LNCaP clone FGC (cell line): Measurements from ENCODE around the gene CCHCR1.
"Not testable (repeated sequence)": the region's sequence is repeated elsewhere in the genome, so short reads cannot be mapped to it uniquely, and the experiment has no call there.

Experiments used
- DNase-seq: peaks from one replicate; pipeline ENCODE4 v3.0.0-alpha.2; 2011; ENCODE audit warnings: low read depth
- H3K4me3 ChIP-seq: 2 replicates; pipeline ENCODE4 v1.5.1; 2011; ENCODE audit warnings: mild to moderate bottlenecking, low read depth, low read length, control low read depth
- TF ChIP-seq, protein P1 (sequence below): IDR thresholded peaks from 2 replicates; pipeline ENCODE4 v1.5.1; 2012; ENCODE audit warnings: mild to moderate bottlenecking; ENCODE audit not compliant: control insufficient read depth, insufficient read depth; ENCODE audit errors: extremely low read depth

The CCHCR1 gene, protein sequence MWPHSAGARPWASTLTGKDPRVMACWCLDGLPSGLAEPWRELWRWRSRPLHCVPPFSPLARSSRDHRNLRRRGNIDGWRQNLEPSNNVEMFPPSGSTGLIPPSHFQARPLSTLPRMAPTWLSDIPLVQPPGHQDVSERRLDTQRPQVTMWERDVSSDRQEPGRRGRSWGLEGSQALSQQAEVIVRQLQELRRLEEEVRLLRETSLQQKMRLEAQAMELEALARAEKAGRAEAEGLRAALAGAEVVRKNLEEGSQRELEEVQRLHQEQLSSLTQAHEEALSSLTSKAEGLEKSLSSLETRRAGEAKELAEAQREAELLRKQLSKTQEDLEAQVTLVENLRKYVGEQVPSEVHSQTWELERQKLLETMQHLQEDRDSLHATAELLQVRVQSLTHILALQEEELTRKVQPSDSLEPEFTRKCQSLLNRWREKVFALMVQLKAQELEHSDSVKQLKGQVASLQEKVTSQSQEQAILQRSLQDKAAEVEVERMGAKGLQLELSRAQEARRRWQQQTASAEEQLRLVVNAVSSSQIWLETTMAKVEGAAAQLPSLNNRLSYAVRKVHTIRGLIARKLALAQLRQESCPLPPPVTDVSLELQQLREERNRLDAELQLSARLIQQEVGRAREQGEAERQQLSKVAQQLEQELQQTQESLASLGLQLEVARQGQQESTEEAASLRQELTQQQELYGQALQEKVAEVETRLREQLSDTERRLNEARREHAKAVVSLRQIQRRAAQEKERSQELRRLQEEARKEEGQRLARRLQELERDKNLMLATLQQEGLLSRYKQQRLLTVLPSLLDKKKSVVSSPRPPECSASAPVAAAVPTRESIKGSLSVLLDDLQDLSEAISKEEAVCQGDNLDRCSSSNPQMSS

DNA sequence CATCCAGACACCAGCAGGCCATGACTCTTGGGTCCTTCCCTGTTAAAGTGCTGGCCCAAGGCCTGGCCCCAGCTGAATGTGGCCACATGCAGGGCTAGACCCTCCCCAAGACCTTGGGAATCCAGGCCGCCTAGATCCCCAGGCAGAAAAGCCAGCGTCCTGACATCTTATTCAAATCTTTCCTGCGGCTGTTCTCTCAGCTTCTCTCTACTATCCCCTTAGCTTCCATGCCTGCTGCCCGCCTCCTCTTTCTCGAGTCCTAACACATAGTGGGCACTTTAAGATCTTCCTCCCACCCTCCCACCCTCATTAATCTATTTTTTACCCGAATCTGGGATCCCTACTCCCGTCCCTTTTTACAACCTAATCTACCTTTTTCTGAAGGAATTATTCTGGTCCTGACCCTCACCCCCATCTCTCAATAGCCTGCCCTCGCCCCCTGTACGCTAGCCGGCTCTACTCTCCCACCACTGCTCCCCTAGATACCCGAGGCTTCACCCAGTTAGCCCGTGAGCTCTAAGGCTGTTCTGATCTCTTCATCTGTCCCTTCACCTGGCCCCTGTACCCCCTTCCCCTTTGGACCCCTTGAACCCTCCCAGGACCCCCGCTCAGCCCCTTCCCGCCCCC is at the start of gene CCHCR1:
Gene CCHCR1 (minus strand): TSS at position 290 of the 627 bp plus-strand sequence. CDS start 202 bp downstream, at position 88.
- DNase-seq: no peak
- H3K4me3 ChIP-seq: peak within 1 kb of the TSS; percentile 88
- TF ChIP-seq, protein P1, sequence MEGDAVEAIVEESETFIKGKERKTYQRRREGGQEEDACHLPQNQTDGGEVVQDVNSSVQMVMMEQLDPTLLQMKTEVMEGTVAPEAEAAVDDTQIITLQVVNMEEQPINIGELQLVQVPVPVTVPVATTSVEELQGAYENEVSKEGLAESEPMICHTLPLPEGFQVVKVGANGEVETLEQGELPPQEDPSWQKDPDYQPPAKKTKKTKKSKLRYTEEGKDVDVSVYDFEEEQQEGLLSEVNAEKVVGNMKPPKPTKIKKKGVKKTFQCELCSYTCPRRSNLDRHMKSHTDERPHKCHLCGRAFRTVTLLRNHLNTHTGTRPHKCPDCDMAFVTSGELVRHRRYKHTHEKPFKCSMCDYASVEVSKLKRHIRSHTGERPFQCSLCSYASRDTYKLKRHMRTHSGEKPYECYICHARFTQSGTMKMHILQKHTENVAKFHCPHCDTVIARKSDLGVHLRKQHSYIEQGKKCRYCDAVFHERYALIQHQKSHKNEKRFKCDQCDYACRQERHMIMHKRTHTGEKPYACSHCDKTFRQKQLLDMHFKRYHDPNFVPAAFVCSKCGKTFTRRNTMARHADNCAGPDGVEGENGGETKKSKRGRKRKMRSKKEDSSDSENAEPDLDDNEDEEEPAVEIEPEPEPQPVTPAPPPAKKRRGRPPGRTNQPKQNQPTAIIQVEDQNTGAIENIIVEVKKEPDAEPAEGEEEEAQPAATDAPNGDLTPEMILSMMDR: no peak

DNA sequence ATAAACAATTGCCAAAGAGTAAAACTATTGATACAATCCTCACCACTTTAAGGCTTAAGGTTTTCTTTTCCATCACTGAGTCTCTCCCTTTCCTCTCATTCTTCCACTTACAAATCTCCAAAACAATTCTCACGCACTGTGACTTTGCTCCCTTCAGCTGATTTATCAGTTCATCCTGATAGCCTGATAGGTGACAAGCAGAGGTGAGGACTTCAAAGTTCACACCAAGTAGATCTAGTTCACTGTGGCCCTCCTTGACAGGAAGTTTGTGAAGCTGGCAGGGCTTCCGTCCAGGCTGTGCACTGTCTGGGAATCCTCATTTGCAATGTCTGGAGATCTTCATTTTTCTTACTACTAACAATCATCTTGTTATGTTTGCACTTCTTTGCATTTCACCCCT is 48.0 kb upstream of the CCHCR1 start:
- no peak overlapping the region for H3K4me3 ChIP-seq
- no peak for DNase-seq
- TF ChIP-seq, protein P1: no peak

DNA sequence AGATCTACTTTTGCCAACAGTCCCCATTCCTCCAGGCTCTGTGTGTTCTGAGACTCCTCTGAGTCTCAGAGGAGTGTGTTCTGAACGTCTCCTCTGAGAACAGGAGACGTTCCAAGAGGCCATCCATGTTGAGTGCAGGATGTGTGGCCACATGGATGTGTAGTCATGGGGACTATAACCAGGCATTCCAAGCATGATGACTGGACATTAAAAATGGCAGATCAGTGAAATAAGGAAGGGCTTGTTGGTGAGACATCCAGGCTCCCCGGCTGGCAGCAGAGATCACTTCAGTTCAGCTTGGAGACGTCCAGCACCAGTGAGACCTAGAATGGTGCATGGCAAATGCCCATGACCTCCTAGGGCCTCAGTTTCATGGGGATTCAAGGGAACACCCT is 47.1 kb upstream of the CCHCR1 start:
- DNase-seq: no peak
- peak overlapping the region; percentile 52 for H3K4me3 ChIP-seq
- TF ChIP-seq, protein P1: no peak

DNA sequence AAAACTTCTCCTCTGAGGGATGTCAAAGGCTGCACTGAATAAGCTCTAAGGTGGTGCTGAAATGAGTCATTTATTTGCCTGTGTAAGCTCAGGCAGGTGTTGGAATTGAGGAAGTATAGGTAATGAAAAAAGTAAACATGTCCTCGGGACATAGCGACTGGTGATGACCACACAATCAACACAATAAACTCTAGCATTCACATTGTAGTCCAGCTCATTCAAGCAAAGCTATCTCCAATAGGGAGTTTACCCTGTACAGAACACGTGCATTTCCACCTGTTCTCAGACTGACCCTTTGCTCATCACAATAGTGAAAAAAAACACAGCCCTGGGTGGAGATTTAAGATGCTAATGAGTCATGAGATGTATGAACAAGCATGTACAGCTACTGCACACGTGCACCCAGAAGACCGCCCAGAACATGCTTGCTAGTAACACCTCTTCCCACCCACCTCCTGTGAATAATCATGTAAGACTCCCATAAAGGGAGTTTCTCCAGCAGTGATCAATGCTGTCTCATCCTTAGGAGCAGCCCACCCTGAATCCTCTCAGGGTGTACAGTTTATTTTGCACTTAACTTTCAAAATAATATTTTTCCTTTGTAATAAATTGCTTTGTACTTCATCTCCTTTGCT is 45.9 kb upstream of the CCHCR1 start:
- TF ChIP-seq, protein P1: no peak
- peak; percentile 97 for DNase-seq
- peak overlapping the region; percentile 52 for H3K4me3 ChIP-seq

DNA sequence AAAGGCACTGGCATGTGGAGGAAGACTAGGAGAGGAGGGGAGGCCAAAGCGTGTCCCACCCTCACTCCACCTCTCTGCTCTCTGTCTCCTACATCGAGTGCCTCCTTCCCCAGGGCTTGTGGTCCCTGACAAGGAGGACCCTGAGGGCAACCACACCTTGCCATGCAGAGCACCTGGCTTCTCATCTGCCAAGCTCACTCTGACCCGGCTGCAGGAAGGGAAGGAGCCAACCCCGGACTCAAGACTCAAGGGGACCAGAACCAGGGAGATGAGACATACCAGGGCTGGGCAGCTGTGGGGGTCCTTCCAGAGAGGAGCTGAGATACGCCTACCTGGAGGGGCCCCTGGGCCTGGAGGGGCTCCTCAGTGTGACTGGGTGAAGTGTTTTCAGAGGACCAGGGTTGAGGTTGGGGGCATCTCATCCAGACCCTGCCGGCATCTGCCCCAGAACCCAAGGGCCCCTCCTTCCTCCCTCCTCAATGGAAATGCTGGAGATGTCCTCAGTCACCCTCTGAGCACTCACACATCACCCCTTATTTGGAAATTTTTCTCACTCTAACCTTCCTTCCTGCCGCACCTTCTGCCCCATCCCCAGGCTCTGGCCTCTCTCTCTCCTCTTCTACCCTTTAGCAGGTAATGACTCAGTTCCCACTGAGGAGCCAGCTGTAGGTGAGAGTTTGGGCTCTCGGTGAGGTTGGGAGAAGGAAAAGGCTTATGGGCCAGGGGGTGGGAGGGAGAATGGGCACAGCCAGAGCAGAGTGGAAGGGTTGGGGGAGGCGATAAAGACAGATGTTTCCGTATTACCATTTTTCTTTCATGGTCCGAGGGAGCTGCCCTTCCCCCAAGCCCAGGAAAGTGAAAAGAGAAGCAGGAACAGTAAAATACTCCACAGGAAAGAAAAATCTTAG is 44.9 kb upstream of the CCHCR1 start:
- peak overlapping the region; percentile 33 for H3K4me3 ChIP-seq
- TF ChIP-seq, protein P1: no peak

DNA sequence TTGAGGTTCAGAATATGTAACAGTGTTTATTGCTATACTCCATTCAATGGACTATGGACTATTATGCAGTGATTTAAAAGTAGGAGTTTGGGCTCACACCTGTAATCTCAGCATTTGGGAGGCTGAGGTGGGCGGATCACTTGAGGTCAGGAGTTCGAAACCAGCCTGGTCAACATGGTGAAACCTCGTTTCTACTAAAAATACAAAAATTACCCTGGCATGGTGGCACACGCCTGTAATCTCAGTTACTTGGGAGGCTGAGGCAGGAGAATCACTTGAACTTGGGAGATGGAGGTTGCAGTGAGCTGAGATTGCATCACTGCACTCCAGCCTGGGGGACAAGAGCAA is 41.5 kb upstream of the CCHCR1 start:
- H3K4me3 ChIP-seq, DNase-seq: not testable (repeated sequence)

More for the DNA sequence above, 44.9 kb upstream of the CCHCR1 start:
- DNase-seq: no peak
